B cell (primary cell): ENCODE results near the gene THBD. TPM values are rescaled to one million over a fixed set of nuclear protein-coding genes. Genes with fewer than 3 reads are reported as not detected.

ENCODE experiments used
- ATAC-seq: fragments of 200-7000 bp; cut with Tn5 transposase; one replicate; pipeline ENCODE4 v1.10.0; 2021; ENCODE audit warnings: low read depth, mild to moderate bottlenecking, moderate number of reproducible peaks, moderate library complexity
- CTCF ChIA-PET: fragments of 350-600 bp; sonication (Branson Sonifier 250); formaldehyde crosslinking; loops from one replicate; lab custom pipeline; 2021; ENCODE audit warnings: antibody characterized with exemption, inconsistent platforms; lab: Charles Lee
- POLR2A ChIA-PET: fragments of 350-600 bp; sonication (Branson Sonifier 250); formaldehyde crosslinking; loops from one replicate; lab custom pipeline; 2021; ENCODE audit warnings: antibody characterized with exemption; lab: Charles Lee
- DNase-seq: peaks from one replicate; pipeline ENCODE4 v3.0.0; 2013
- H2AFZ ChIP-seq: 2 replicates; pipeline ENCODE4 v1.6.1; 2012; ENCODE audit warnings: mild to moderate bottlenecking, low read depth, low read length; ENCODE audit not compliant: insufficient read depth, poor library complexity, severe bottlenecking
- H3K27ac ChIP-seq, 2 donors: 1 replicate in 1 of 2; 2 replicates in 1 of 2; pipeline ENCODE4 v1.5.1; 2012 to 2013; ENCODE audit warnings: low read length in 2 of 2, mild to moderate bottlenecking in 2 of 2, moderate library complexity in 1 of 2
- H3K27me3 ChIP-seq, 4 experiments: fragments of 200-600 bp in 1 of 4; sonication (generic) in 1 of 4; replicated peaks in 1 of 4; 1 replicate in 2 of 4; 2 replicates in 2 of 4; pipeline versions ENCODE4 v1.6.1 to v1.7.0; 2013 to 2016; ENCODE audit warnings: low read length in 3 of 4, mild to moderate bottlenecking in 2 of 4, mixed read lengths in 1 of 4, moderate library complexity in 1 of 4; ENCODE audit not compliant: insufficient read depth in 4 of 4, control insufficient read depth in 3 of 4; ENCODE audit errors: control extremely low read depth in 1 of 4
- H3K36me3 ChIP-seq, 2 experiments: replicated peaks in 1 of 2; 1 replicate in 1 of 2; 2 replicates in 1 of 2; pipeline versions ENCODE4 v1.6.1 to v1.7.1; 2013; ENCODE audit warnings: low read length in 1 of 2; ENCODE audit not compliant: insufficient read depth in 2 of 2, control insufficient read depth in 1 of 2; ENCODE audit errors: control extremely low read depth in 1 of 2, extremely low read depth in 1 of 2
- H3K4me1 ChIP-seq, 2 donors: fragments of 200-600 bp in 1 of 2; sonication (generic) in 1 of 2; 1 replicate in 1 of 2; 2 replicates in 1 of 2; pipeline versions ENCODE4 v1.5.1 to v1.6.1; 2013 to 2017; ENCODE audit warnings: low read length in 2 of 2; ENCODE audit not compliant: control insufficient read depth in 2 of 2, insufficient read depth in 2 of 2
- H3K4me2 ChIP-seq: replicated peaks from 2 replicates; pipeline ENCODE3; 2012; ENCODE audit warnings: mild to moderate bottlenecking, low read depth, low read length; ENCODE audit not compliant: poor library complexity, severe bottlenecking
- H3K4me3 ChIP-seq, 5 experiments: fragments of 200-600 bp in 1 of 5; sonication (generic) in 1 of 5; 1 replicate in 3 of 5; 2 replicates in 2 of 5; pipeline versions ENCODE4 v1.5.1 to v1.7.0; 2011 to 2016; ENCODE audit warnings: low read length in 4 of 5, mild to moderate bottlenecking in 4 of 5, low read depth in 2 of 5, control low read depth in 1 of 5, moderate library complexity in 1 of 5; ENCODE audit not compliant: insufficient read depth in 1 of 5; ENCODE audit errors: control extremely low read depth in 1 of 5, extremely low read depth in 1 of 5
- H3K79me2 ChIP-seq: fragments of 200-600 bp; sonication (generic); one replicate; pipeline ENCODE4 v1.6.0; 2016; ENCODE audit warnings: low read length; ENCODE audit not compliant: control insufficient read depth, insufficient read depth
- H3K9ac ChIP-seq: fragments of 200-600 bp; sonication (generic); 2 replicates; pipeline ENCODE4 v1.6.1; 2017; ENCODE audit warnings: mild to moderate bottlenecking, low read length, moderate library complexity
- H3K9me3 ChIP-seq, 3 donors: one replicate each; pipeline versions ENCODE4 v1.6.1 to v1.7.1; 2013; ENCODE audit warnings: low read length in 2 of 3; ENCODE audit not compliant: control insufficient read depth in 2 of 3, insufficient read depth in 1 of 3; ENCODE audit errors: control extremely low read depth in 1 of 3
- H4K20me1 ChIP-seq: 2 replicates; pipeline ENCODE4 v1.6.0; 2012; ENCODE audit warnings: mild to moderate bottlenecking, low read length; ENCODE audit not compliant: insufficient read depth, control insufficient read depth, poor library complexity, severe bottlenecking
- H3K27ac Mint-ChIP-seq: one replicate; pipeline ENCODE4 v1.8.0; 2021; ENCODE audit warnings: mixed read lengths
- H3K27me3 Mint-ChIP-seq: one replicate; pipeline ENCODE4 v1.8.0; 2021; ENCODE audit warnings: mixed read lengths
- H3K4me1 Mint-ChIP-seq: one replicate; pipeline ENCODE4 v1.8.0; 2021; ENCODE audit warnings: mixed read lengths
- H3K4me3 Mint-ChIP-seq: one replicate; pipeline ENCODE4 v1.8.0; 2021; ENCODE audit warnings: mixed read lengths
- H3K9me3 Mint-ChIP-seq: one replicate; pipeline ENCODE4 v1.8.0; 2022; ENCODE audit warnings: mixed read lengths; ENCODE audit not compliant: insufficient read depth
- CTCF ChIP-seq: fragments of 200-600 bp; IDR thresholded peaks from one replicate; pipeline ENCODE4 v1.8.0; 2022; ENCODE audit warnings: antibody characterized with exemption, mild to moderate bottlenecking
- EZH2 ChIP-seq: IDR thresholded peaks from 2 replicates; pipeline ENCODE4 v1.6.1; 2012; ENCODE audit warnings: borderline replicate concordance, low read depth, mild to moderate bottlenecking, moderate library complexity, low read length; ENCODE audit not compliant: insufficient read depth, poor library complexity, severe bottlenecking
- WGBS: methylation state at CpG from one replicate; pipeline ENCODE4 v1.1.5; 2013; ENCODE audit warnings: missing lambda C conversion rate; ENCODE audit not compliant: insufficient coverage; 5-methylcytosine and 5-hydroxymethylcytosine counted together
- intact Hi-C: fragments of 100-400 bp; cut with micrococcal nuclease; formaldehyde crosslinking; loops from one replicate; pipeline ENCODE4 v1.10.0; 2022
- polyA plus RNA-seq: library from polyadenylated mRNA; depleted of rRNA; stranded (reverse); fragments of >200 nt; gene quantifications from 2 replicates; pipeline ENCODE4 v1.2.3, GENCODE V29; 2012
- total RNA-seq, 2 donors: library from RNA; stranded (reverse); fragments of 120-200 nt in 1 of 2; gene quantifications; 1 replicate in 1 of 2; 2 replicates in 1 of 2; pipeline versions ENCODE4 v1.2.3 to v1.2.4, GENCODE V29; 2013 to 2022

The THBD gene
- total and polyA plus RNA-seq, 2 donors (not counting 1 experiment from before 2014, with no cell fraction given) = 0.78 TPM; not detected in 1

GRCh38 chr20:23043376-23043775 lies 6.1 kb downstream of the THBD start:
- Histone ChIP-seq H3K4me1 (peaks cover 2 to 4% of the 10 kb centered on the region in 2 donors), H3K4me2 (no peak overlapping the region), H3K9ac (no peak overlapping the region), H3K9me3 (peaks cover 0 to 6% (median 0%) of the 10 kb centered on the region in 3 donors), H3K79me2 (no peaks in the 10 kb centered on the region), H3K4me3 (no peak overlapping the region), H3K27ac (no peak overlapping the region), H2AFZ (no peak overlapping the region), H3K27me3 (peaks cover 0 to 36% (median 8%) of the 10 kb centered on the region in 4 experiments), H4K20me1 (no peaks in the 10 kb centered on the region), H3K36me3 (no peaks in the 10 kb centered on the region)
- TF ChIP-seq EZH2 (no peak), CTCF (no peak)
- ChIA-PET CTCF (no interaction called here), POLR2A (no interaction called here)
- Mint-ChIP-seq H3K4me1 (peaks cover 4% of the 10 kb centered on the region), H3K4me3 (no peak overlapping the region), H3K27ac (no peak overlapping the region), H3K27me3 (peaks cover 42% of the 10 kb centered on the region), H3K9me3 (no peaks in the 10 kb centered on the region)
- ATAC-seq (no peak), DNase-seq (no peak)
- WGBS = 80% methylated on average over 5 of the region's 6 CpGs
- intact Hi-C loops = no loop called here

DNA sequence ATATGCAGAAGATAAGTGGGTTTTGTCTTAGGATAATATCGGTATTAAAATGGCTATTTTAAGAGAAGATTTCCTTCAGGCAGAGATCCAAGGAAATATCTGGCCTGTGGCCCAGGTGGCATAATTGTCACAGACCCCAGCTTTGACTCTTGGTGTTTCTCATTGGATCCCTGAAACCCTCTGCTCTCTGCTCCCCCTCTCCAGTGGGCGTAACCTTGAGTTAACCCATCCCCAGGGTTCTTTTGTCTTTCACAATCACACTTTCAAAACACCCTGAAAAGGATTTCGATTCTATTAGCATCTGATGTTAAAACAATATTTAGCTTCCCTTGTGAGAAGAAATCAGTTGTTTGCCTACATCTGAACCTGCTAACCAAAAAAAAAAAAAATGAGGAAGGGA lies 7.2 kb downstream of the THBD start:
- H3K4me1 Mint-ChIP-seq = peaks cover 2% of the 10 kb centered on the region
- Histone ChIP-seq H3K9ac (no peak overlapping the region), H3K36me3 (no peaks in the 10 kb centered on the region), H2AFZ (no peak overlapping the region), H3K9me3 (peaks cover 0 to under 1% (median 0%) of the 10 kb centered on the region in 3 donors), H3K4me1 (no peaks in the 10 kb centered on the region), H3K27ac (no peak overlapping the region), H3K4me3 (no peak overlapping the region), H4K20me1 (no peaks in the 10 kb centered on the region), H3K4me2 (no peak overlapping the region), H3K27me3 (peaks cover 0 to 29% (median 8%) of the 10 kb centered on the region in 4 experiments), H3K79me2 (no peaks in the 10 kb centered on the region)
- ChIA-PET CTCF (no interaction called here), POLR2A (no interaction called here)
- no peak overlapping the region for H3K27ac Mint-ChIP-seq
- no peak overlapping the region for H3K4me3 Mint-ChIP-seq
- WGBS = 100% methylated on average over 1 of the region's 3 CpGs
- intact Hi-C loops = no loop called here
- ATAC-seq (no peak), DNase-seq (no peak)
- no peaks in the 10 kb centered on the region for H3K9me3 Mint-ChIP-seq
- peaks cover 44% of the 10 kb centered on the region for H3K27me3 Mint-ChIP-seq
- TF ChIP-seq CTCF (no peak), EZH2 (no peak)
